SH-SY5Y (cell line): ENCODE measurements around the gene RBMX2.

Experiments used
- GATA2 ChIP-seq: IDR thresholded peaks from 2 replicates; pipeline ENCODE4 v1.6.1; 2011; ENCODE audit warnings: mild to moderate bottlenecking, low read depth, low read length
- GATA3 ChIP-seq: IDR thresholded peaks from 2 replicates; pipeline ENCODE4 v1.6.1; 2011; ENCODE audit warnings: low read depth, mild to moderate bottlenecking, low read length, moderate library complexity

The RBMX2 gene, protein sequence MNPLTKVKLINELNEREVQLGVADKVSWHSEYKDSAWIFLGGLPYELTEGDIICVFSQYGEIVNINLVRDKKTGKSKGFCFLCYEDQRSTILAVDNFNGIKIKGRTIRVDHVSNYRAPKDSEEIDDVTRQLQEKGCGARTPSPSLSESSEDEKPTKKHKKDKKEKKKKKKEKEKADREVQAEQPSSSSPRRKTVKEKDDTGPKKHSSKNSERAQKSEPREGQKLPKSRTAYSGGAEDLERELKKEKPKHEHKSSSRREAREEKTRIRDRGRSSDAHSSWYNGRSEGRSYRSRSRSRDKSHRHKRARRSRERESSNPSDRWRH

DNA sequence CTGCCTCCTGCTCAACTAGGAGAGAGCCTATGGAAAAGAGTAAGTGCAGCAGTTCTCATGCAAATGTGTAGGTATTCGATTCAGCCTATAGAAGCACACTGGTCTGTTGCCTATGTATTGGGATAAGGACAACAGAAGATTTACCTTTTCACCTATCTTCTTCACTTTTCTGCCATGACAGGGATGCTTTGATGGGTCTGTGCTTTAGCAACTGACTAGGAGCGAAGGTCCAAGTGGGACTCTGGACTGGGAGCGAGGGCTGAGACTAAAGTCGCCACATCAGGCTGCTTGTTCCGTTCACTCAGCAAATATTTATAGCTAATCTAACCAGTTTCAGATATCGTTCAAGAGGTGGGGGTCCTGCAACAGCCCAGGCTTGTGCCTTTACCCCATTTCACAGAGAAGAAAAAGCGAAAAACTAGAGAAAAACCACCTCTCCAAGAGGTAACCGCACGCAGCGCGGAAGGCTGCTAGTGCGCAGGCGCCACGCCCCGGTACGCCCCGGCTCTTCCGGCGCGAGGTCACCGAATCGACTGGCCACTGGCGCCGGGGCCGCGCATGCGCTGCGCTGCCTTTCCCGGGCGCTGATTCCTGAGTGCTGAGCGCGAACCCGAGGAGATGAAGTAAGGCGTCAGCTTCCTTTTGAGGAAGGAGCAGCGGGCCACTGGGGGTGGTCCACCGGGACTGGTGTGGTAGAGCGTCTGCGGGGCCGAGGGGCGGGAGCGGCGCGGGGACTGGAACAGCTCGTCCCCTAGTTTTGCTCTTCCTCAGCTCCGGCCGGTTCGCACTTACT, at the start of gene RBMX2:
TSS of gene RBMX2 (plus strand) at position 573 of the 793 bp plus-strand sequence. CDS start at position 619, 46 bp downstream.
- TF ChIP-seq GATA2, result no peak
- TF ChIP-seq GATA3, result no peak

DNA sequence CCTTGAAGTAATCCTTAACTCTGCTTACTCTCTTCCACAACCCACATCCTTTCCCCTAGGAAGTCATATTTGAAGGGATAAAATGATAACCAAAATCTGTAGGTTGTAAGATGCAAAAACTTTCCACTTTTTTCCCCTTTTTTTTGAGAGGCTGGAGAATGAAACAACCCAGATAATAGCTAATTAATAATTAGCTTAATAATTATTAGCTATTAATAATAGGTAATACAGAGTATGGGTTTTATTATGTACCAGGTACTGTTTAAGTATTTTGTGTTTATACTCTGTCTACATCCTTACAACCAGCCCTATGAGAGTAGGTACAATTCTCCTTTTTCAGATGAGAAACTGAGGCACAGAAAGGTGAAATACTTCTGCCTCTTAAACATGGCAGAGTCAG, 25.7 kb upstream of the RBMX2 start:
- TF ChIP-seq GATA3, result no peak
- TF ChIP-seq GATA2, result no peak

DNA sequence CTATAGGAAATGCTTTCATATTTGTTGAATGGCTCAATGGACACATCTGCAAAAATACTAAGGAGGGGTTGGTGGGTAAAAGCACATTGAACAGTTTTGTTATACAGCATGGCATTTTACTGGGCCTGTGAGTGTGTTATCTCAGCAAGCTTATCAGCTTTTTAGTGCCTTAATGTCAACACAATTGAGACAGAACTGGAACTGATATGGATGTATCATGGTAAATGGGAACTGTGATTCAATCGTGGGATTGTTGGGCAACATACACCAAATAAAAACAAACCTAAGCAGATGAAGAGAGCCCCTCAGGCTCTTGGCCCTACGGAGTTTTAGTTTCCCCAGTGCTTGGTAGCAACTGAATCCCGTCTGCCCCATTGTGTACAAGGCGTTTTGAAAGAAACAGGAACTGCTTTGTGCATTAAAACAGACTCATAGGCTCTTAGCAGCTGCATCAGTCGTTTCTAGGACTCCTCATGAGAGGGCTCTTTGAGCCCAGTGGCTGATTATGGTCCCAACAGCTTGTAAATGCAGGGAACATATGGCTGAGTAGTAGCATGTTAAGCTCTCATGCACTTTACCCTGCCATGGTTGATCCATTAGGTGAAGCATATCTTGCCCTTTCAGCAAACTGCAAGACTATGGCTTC, 23.6 kb upstream of the RBMX2 start:
- TF ChIP-seq GATA3 (no peak), GATA2 (peak; percentile 10; the same call in 1 of the 2 replicates)

DNA sequence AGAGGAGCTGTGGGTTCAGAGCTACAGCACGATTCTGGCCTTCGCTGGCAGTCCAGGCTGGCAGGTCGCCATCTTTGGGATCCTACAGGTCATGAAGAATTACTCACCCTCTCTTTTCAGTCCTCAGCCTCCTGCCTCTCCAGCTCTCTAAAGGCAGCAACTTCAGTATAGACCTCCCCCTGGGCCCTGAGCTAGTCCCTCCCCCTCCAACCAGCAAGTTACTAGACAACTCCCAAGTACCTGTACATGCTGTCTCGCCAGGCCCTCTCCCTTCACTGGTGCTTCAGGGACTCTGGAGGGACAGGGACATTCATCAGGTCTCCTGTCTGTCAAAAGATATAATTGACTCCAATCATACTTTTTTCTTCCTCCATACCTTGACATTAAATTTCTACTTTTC, 16.3 kb upstream of the RBMX2 start, which contains the start of gene GPR119:
TSS of gene GPR119 (minus strand) at position 155 of the 400 bp plus-strand sequence. CDS start 227 bp downstream, outside the sequence.
- TF ChIP-seq GATA3, result no peak

DNA sequence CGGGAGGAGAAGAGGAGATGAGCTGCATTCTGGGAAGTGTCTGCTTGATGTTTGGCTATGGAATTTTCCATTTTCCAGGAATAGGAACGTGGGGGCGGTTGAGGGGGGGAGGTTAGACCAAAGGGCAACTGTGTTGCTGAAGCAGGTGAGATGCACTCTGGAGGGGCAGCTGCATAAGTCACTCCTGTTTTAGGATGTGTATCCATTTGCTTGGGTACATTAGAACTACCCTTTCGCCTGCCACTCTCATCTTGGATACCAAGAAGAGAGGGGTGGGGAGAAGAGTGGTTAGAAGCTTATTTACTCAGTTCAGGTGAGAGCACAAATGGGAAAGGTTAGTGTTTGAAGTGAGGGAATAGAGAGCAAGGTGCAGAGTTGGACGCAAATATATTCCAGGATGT, 15.4 kb upstream of the RBMX2 start:
- TF ChIP-seq GATA2, result no peak
- no peak for TF ChIP-seq GATA3

DNA sequence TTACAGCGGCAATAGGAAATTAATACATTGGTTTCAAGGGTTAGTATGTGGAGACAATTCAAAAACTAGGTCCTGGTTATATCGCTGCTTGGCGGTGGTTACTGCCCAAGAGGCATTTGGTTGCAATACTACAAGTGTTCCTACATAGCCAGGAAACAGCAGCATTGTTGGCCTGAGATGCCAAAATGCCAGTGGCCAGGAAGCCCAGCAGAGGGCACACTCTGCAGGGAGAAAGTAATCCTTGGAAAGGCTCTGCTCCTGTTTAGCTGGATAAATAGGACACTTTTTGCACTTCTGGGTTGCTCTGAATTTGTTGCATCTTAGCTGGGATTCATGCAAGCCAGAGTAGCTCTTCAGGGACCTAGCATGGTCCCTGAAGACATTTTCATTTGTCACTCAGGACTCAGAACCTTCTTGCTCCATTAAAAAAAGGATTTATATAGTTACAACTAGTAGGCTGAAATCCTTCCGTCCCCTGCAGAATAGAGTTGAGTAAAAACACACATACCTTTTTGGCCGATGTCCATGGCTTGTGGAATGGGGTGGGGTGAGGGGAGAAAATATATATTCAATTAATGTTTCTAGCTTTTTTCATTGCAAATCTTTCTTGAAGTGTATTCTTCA, 8.2 kb upstream of the RBMX2 start:
- TF ChIP-seq GATA2, result no peak
- no peak for TF ChIP-seq GATA3

DNA sequence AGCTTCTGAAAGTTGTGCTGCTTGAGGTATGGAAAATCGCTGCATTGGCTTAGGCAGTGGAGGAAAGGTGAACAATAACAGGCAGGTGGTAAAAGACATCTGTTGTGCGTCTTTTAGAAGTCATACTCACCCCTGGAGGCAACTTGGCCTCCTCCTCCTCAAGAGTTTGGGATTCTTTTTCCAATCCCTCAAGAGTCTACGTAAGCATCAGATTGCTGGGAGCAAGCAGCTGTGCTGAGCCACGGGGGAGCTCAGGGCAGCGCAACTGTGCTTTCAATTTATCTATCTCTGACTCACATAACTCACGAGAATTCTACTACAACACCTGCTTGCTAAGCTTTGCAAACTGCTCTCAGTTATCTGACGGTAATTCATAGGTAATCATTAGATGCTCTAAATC, 6.4 kb upstream of the RBMX2 start:
- no peak for TF ChIP-seq GATA2

DNA sequence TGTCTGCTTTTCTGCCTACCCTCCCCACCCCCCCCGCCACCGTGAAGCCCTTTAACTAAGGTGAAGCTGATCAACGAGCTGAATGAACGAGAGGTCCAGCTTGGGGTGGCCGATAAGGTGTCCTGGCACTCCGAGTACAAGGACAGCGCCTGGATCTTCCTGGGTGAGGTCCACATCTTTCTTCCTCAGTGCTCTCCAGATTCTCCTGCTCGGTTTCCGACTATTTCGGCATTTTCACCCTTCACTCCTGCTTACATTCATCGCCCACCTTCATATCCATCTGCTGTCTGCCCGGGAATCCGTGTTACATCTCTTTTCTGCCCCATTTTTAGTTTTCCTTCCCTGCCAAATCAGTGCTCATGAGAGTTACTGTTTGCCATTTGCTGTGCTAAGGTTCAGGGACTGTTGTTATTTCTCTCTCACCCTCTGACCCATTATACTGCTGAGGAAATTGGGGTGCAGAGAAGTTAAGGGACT, 459 bp downstream of the RBMX2 start:
- no peak for TF ChIP-seq GATA2
- no peak for TF ChIP-seq GATA3

DNA sequence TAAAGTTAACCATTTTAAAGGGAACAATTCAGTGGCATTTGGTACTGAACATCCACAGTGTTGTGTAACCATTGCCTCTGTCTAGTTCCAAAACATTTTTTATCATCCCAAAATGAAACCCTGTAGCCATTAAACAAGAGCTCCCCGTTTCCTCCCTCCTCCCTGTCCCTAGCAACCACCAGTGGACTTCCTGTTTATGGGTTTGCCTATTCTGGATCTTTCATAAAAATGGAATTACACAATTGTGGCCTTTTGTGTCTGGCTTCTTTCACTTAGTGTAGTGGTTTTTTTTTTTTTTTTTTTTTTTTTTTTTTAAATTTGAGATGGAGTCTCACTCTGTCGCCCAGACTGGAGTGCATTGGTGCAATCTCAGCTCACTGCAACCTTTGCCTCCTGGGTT, 11.6 kb downstream of the RBMX2 start:
- TF ChIP-seq GATA2, result no peak
- TF ChIP-seq GATA3, result no peak

DNA sequence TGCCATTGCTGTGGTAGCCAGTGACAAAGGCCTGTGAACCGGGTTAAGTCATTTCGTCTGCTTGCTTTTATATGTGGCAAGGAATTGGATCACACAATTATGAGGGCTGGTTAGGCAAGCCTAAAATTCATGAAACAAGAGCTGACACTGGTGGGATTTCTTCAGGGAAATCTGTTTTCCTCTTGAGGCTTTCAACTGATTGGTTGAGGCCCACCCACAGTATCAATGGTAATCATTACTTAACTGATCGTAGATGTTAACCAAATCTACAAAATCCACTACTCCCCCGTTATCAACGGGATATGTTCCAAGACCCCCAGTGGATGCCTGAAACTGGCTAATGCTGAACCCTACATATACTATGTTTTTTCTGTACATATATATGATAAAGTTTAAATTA, 13.0 kb downstream of the RBMX2 start:
- TF ChIP-seq GATA3, result no peak
- TF ChIP-seq GATA2, result no peak

DNA sequence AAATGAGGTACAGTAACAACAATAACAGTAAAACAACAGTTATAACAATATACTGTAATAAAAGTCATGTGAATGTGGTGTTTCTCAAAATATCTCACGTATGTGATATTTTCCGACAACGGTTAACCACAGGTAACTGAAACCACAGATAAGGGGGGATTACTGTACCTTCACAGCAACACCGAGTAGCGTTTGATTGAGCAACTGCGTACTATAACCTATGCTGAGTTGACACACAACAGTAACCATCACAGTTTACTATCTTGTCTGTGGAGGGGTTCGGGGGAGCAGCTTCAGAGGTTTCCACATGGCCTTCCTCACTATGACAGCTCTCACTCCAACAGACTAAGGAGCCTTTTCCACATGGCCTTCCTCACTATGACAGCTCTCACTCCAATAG, 13.4 kb downstream of the RBMX2 start:
- TF ChIP-seq GATA2 (no peak), GATA3 (no peak)

DNA sequence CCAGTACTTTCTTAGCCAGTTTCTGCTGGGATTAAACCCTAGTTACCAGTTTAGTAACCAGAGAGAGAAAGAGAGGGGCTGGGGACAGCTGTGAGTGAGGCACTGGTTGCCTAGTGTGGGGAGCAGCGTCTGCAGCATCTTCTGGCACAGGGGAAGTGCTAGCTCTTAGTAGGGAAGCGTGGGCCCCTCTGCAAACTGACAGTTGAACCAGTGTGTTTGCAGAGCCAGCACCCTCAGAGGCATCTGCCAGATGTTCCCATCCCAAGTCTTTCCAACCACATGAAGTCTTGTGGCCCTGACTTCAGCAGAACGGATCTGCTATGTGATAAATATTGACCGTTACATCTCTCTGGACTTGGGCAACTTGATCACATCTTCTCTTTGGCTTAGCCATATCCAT, 15.0 kb downstream of the RBMX2 start:
- TF ChIP-seq GATA3 (no peak), GATA2 (no peak)

DNA sequence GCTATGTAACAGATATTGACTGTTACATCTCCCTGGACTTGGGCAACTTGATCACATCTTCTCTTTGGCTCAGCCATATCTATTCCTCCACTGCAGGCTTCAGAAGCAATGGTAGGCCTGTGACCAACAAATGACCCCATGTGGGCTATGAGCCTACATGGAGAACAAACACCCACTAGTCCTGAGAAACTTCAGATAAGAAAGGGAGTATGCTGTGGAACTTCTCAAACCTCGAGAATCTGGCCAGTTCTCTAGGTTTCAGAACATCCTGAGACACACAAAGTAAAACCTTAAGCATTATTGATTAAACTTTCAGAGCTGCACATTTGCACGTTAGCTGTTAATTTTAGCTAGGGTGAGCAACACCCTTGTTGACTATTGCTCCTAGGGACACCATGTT, 16.3 kb downstream of the RBMX2 start:
- TF ChIP-seq GATA2 (no peak), GATA3 (no peak)

DNA sequence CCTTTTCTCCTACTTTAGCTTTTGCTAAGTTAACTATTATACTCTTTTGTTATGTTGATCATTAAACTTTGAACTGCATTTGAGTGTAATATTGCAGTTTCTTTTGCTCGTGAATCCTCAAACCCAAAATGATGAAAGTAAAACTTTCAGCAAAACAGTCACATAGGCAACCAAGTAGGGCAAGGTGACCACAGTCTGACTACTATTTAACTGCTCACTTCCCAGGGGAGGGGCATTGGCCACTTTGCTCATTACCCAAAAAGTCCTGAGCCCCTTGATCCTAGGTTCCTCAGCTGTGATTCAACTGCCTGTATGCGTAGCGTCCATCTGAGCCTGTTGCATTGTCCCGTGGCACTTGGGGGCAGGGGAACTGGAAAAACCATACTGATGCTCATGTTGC, 17.0 kb downstream of the RBMX2 start:
- TF ChIP-seq GATA3 (no peak), GATA2 (no peak)
